GM19193 (cell line): ENCODE results near the gene LRRTM1.

Experiments
- POLR2A ChIP-seq: IDR thresholded peaks from 4 replicates; pipeline ENCODE4 v1.6.1; 2011; ENCODE audit not compliant: insufficient read depth, insufficient read length; ENCODE audit errors: extremely low read depth

LRRTM1 gene

GRCh38 chr2:80303909-80304837 lies at the start of gene LRRTM1:
Gene LRRTM1, minus strand, starts transcription at chr2:80304752. Its CDS starts 933 bp downstream, at chr2:80303819.
- TF ChIP-seq POLR2A: no peak

GRCh38 chr2:80351231-80351630 lies 46.7 kb upstream of the LRRTM1 start:
- no peak for TF ChIP-seq POLR2A

- no peak for TF ChIP-seq POLR2A
These were observed 44.4 kb upstream of the LRRTM1 start for GRCh38 chr2:80348953-80349352.

- no peak for TF ChIP-seq POLR2A
These were observed 43.5 kb upstream of the LRRTM1 start for GRCh38 chr2:80348078-80348477.

GRCh38 chr2:80340022-80340421 lies 35.5 kb upstream of the LRRTM1 start:
- no peak for TF ChIP-seq POLR2A

GRCh38 chr2:80338794-80339193 lies 34.2 kb upstream of the LRRTM1 start:
- TF ChIP-seq POLR2A: no peak

- no peak for TF ChIP-seq POLR2A
These were observed 30.9 kb upstream of the LRRTM1 start for GRCh38 chr2:80335411-80335810.

- no peak for TF ChIP-seq POLR2A
These were observed 29.3 kb upstream of the LRRTM1 start for GRCh38 chr2:80333886-80334285.

GRCh38 chr2:80330527-80331450 lies 26.2 kb upstream of the LRRTM1 start:
- no peak for TF ChIP-seq POLR2A

- TF ChIP-seq POLR2A: no peak
These were observed 24.9 kb upstream of the LRRTM1 start for GRCh38 chr2:80329491-80329890.

- no peak for TF ChIP-seq POLR2A
These were observed 23.6 kb upstream of the LRRTM1 start for GRCh38 chr2:80328159-80328571.

GRCh38 chr2:80326861-80327260 lies 22.3 kb upstream of the LRRTM1 start:
- TF ChIP-seq POLR2A: no peak

- TF ChIP-seq POLR2A: no peak
These were observed 21.7 kb upstream of the LRRTM1 start for GRCh38 chr2:80326214-80326613.

- no peak for TF ChIP-seq POLR2A
These were observed 20.0 kb upstream of the LRRTM1 start for GRCh38 chr2:80324525-80324924.

- TF ChIP-seq POLR2A: no peak
These were observed 19.1 kb upstream of the LRRTM1 start for GRCh38 chr2:80323610-80324009.
